ENCODE measurements around the gene ARHGAP45. TPM values are rescaled to one million over a fixed set of nuclear protein-coding genes. Genes with fewer than 3 reads are reported as not detected.

The ARHGAP45 gene
- total RNA-seq, 1 experiment from 2014 or later = 45.3 TPM

DNA sequence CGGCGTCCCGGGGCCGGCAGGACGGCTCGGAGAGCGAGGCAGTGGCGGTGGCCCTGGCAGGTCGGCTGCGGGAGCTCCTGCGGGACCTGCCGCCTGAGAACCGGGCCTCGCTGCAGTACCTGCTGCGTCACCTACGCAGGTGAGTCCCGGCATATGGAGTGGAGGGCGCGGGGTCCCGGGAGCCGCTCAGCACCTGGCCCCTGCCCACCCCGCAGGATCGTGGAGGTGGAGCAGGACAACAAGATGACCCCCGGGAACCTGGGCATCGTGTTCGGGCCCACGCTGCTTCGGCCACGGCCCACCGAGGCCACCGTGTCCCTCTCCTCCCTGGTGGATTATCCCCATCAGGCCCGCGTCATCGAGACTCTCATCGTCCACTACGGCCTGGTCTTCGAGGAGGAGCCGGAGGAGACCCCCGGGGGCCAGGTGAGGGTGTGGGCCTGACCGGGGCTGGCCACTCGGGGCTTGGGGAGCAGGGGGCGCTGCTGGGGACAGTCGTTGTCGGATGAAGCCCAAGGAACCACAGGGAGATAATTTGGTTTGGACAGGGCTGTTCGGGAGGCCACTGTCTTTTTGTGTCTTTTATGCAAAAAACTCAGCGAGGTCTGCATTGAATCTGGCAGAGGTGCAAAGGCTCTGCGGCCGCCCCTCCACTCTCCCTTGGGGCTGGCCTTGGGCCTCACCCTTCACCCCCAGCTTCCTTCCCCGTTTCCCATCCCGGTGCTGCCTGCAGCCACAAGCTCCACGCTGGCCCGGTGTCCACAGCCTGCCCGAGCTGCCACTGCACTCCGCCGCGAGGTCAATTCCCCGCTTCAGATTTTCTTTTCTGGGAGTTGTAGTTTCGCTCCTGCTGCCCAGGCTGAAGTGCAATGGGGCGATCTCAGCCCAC lies 16.2 kb downstream of the ARHGAP45 start:
- no peak overlapping the region for H3K27ac ChIP-seq (ENCODE audit: low read length)
- no peak overlapping the region for H2AFZ ChIP-seq (ENCODE audit: low read length)
- no TSS peak for BruUV-seq (replicated peaks)
- ChIA-PET POLR2A (ENCODE audit: unreplicated experiment) (interaction anchor here (0.5 kb wide), 1 partner anchor 1378 kb away, joined by 3 read pairs; no protein-coding TSS in a partner anchor), CTCF (no interaction called here)
- H3K27me3 ChIP-seq (ENCODE audit: low read length) = no peaks in the 10 kb centered on the region
- H3F3A ChIP-seq (ENCODE audit: low read length, unreplicated experiment) = no peaks in the 10 kb centered on the region
- no peaks in the 10 kb centered on the region for H3K9me3 ChIP-seq (ENCODE audit: low read length)
- H3K9ac ChIP-seq (ENCODE audit: low read length) = no peak overlapping the region
- H3K79me2 ChIP-seq (ENCODE audit: low read length) = no peaks in the 10 kb centered on the region
- DNase-seq = no peak
- no peaks in the 10 kb centered on the region for H3K9me2 ChIP-seq (replicated peaks; ENCODE audit: low read length)
- no peaks in the 10 kb centered on the region for H3K36me3 ChIP-seq (ENCODE audit: low read depth, low read length)
- no peak for ATAC-seq
- H3K4me2 ChIP-seq (ENCODE audit: low read length) = peak overlapping the region; percentile 61; the same call in 1 of the 2 replicates
- no peak overlapping the region for H3K4me3 ChIP-seq (ENCODE audit: low read length)
- H4K20me1 ChIP-seq (ENCODE audit: low read length) = no peaks in the 10 kb centered on the region
- no peaks in the 10 kb centered on the region for H3K4me1 ChIP-seq (ENCODE audit: insufficient read depth, low read length)
- intact Hi-C loops (cut with micrococcal nuclease) = no loop called here
- TF ChIP-seq, protein P1, sequence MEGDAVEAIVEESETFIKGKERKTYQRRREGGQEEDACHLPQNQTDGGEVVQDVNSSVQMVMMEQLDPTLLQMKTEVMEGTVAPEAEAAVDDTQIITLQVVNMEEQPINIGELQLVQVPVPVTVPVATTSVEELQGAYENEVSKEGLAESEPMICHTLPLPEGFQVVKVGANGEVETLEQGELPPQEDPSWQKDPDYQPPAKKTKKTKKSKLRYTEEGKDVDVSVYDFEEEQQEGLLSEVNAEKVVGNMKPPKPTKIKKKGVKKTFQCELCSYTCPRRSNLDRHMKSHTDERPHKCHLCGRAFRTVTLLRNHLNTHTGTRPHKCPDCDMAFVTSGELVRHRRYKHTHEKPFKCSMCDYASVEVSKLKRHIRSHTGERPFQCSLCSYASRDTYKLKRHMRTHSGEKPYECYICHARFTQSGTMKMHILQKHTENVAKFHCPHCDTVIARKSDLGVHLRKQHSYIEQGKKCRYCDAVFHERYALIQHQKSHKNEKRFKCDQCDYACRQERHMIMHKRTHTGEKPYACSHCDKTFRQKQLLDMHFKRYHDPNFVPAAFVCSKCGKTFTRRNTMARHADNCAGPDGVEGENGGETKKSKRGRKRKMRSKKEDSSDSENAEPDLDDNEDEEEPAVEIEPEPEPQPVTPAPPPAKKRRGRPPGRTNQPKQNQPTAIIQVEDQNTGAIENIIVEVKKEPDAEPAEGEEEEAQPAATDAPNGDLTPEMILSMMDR (conservative IDR thresholded peaks at IDR 0.05; ENCODE audit: low read depth, low read length) = no peak
- TF ChIP-seq EZH2 (IDR thresholded peaks at IDR 0.05; ENCODE audit: low read length, unreplicated experiment) (no peak), EZH2phosphoT487 (IDR thresholded peaks at IDR 0.05; ENCODE audit: borderline replicate concordance, low read length) (no peak)

- ATAC-seq = no peak
- no peaks in the 10 kb centered on the region for H3K79me2 ChIP-seq (ENCODE audit: low read length)
- H3K9me3 ChIP-seq (ENCODE audit: low read length) = no peaks in the 10 kb centered on the region
- no peaks in the 10 kb centered on the region for H3K36me3 ChIP-seq (ENCODE audit: low read depth, low read length)
- CTCF ChIA-PET = no interaction called here
- DNase-seq = no peak
- H3K4me3 ChIP-seq (ENCODE audit: low read length) = no peak overlapping the region
- H3K27me3 ChIP-seq (ENCODE audit: low read length) = no peaks in the 10 kb centered on the region
- no peaks in the 10 kb centered on the region for H4K20me1 ChIP-seq (ENCODE audit: low read length)
- H3K4me1 ChIP-seq (ENCODE audit: insufficient read depth, low read length) = no peaks in the 10 kb centered on the region
- POLR2A ChIA-PET (ENCODE audit: unreplicated experiment) = no interaction called here
- TF ChIP-seq, protein P1 (conservative IDR thresholded peaks at IDR 0.05; ENCODE audit: low read depth, low read length) = no peak
- TF ChIP-seq EZH2 (IDR thresholded peaks at IDR 0.05; ENCODE audit: low read length, unreplicated experiment) (no peak), EZH2phosphoT487 (IDR thresholded peaks at IDR 0.05; ENCODE audit: borderline replicate concordance, low read length) (no peak)
- H3F3A ChIP-seq (ENCODE audit: low read length, unreplicated experiment) = no peaks in the 10 kb centered on the region
- intact Hi-C loops (cut with micrococcal nuclease) = no loop called here
- BruUV-seq (replicated peaks) = no TSS peak
- no peak overlapping the region for H3K9ac ChIP-seq (ENCODE audit: low read length)
- H3K27ac ChIP-seq (ENCODE audit: low read length) = no peak overlapping the region
- no peak overlapping the region for H3K4me2 ChIP-seq (ENCODE audit: low read length)
- H2AFZ ChIP-seq (ENCODE audit: low read length) = no peak overlapping the region
- no peaks in the 10 kb centered on the region for H3K9me2 ChIP-seq (replicated peaks; ENCODE audit: low read length)
Measured at GRCh38 chr19:1084024-1084868, 17.3 kb downstream of the ARHGAP45 start.
